GM23248 (cell line): ENCODE measurements around the gene PIK3CD.

ENCODE experiments used
- EZH2 ChIP-seq: fragments of 200-600 bp; sonication (generic); IDR thresholded peaks from 2 replicates; pipeline ENCODE4 v1.6.1; 2018; ENCODE audit warnings: antibody characterized with exemption, mild to moderate bottlenecking; ENCODE audit not compliant: insufficient read depth, poor library complexity, severe bottlenecking
- EZH2phosphoT487 ChIP-seq: fragments of 200-600 bp; sonication (generic); IDR thresholded peaks from 2 replicates; pipeline ENCODE4 v1.6.1; 2018; ENCODE audit warnings: antibody characterized with exemption, moderate library complexity, mild to moderate bottlenecking, low read depth; ENCODE audit not compliant: insufficient read depth

GRCh38 chr1:9606948-9607347 is 44.6 kb upstream of the PIK3CD start:
- no peak for TF ChIP-seq EZH2phosphoT487
- TF ChIP-seq EZH2, result no peak
